DND-41 (cell line): Measurements from ENCODE around the gene ANGPTL8.

Source experiments
- ATAC-seq: fragments of 200-7000 bp; cut with Tn5 transposase; 3 replicates; pipeline ENCODE4 v1.9.1; 2021; ENCODE audit warnings: low read depth; ENCODE audit not compliant: insufficient read depth
- DNase-seq: peaks from one replicate; pipeline ENCODE4 v3.0.0-alpha.2; 2020
- H2AFZ ChIP-seq: 2 replicates; pipeline ENCODE4 v1.6.0; 2012; ENCODE audit warnings: low read depth, low read length
- H3K27ac ChIP-seq: 2 replicates; pipeline ENCODE4 v1.5.1; 2012; ENCODE audit warnings: low read length, inconsistent platforms
- H3K27me3 ChIP-seq: fragments of 200-600 bp; sonication (generic); 2 replicates; pipeline ENCODE4 v1.6.0; 2012; ENCODE audit warnings: low read length, mild to moderate bottlenecking, inconsistent platforms; ENCODE audit not compliant: insufficient read depth, poor library complexity
- H3K36me3 ChIP-seq: 2 replicates; pipeline ENCODE4 v1.5.1; 2012; ENCODE audit warnings: low read length, inconsistent platforms; ENCODE audit not compliant: insufficient read depth
- H3K4me1 ChIP-seq: 2 replicates; pipeline ENCODE4 v1.5.1; 2012; ENCODE audit warnings: mild to moderate bottlenecking, low read length; ENCODE audit not compliant: insufficient read depth
- H3K4me2 ChIP-seq: 2 replicates; pipeline ENCODE4 v1.6.0; 2012; ENCODE audit warnings: mild to moderate bottlenecking, moderate library complexity, low read length, inconsistent platforms; ENCODE audit not compliant: insufficient read depth
- H3K4me3 ChIP-seq, 2 experiments: fragments of 200-600 bp in 1 of 2; shearing (Covaris generic) in 1 of 2; 2 replicates each; pipeline ENCODE4 v1.5.1; 2012 to 2016; ENCODE audit warnings: inconsistent platforms in 2 of 2, low read length in 2 of 2, mild to moderate bottlenecking in 2 of 2, low read depth in 1 of 2, moderate library complexity in 1 of 2
- H3K79me2 ChIP-seq: 2 replicates; pipeline ENCODE4 v1.6.0; 2012; ENCODE audit warnings: low read length, inconsistent platforms; ENCODE audit not compliant: insufficient read depth
- H3K9ac ChIP-seq: 2 replicates; pipeline ENCODE4 v1.6.0; 2012; ENCODE audit warnings: low read depth, mild to moderate bottlenecking, inconsistent platforms, low read length, moderate library complexity
- H3K9me3 ChIP-seq: 2 replicates; pipeline ENCODE4 v1.5.1; 2012; ENCODE audit warnings: low read length, moderate library complexity, mild to moderate bottlenecking, inconsistent platforms; ENCODE audit not compliant: insufficient read depth, severe bottlenecking
- H4K20me1 ChIP-seq: 2 replicates; pipeline ENCODE4 v1.6.0; 2012; ENCODE audit warnings: low read length; ENCODE audit not compliant: insufficient read depth
- EZH2 ChIP-seq: IDR thresholded peaks from 3 replicates; pipeline ENCODE4 v1.6.1; 2012; ENCODE audit warnings: borderline replicate concordance, low read depth, mild to moderate bottlenecking, moderate library complexity, low read length, inconsistent platforms; ENCODE audit not compliant: severe bottlenecking
- TF ChIP-seq, protein P1 (sequence below): IDR thresholded peaks from 2 replicates; pipeline ENCODE4 v1.5.1; 2012; ENCODE audit warnings: borderline replicate concordance, low read length, moderate library complexity, mild to moderate bottlenecking; ENCODE audit not compliant: poor library complexity, severe bottlenecking; ENCODE audit errors: extremely low read depth

ANGPTL8 gene

DNA sequence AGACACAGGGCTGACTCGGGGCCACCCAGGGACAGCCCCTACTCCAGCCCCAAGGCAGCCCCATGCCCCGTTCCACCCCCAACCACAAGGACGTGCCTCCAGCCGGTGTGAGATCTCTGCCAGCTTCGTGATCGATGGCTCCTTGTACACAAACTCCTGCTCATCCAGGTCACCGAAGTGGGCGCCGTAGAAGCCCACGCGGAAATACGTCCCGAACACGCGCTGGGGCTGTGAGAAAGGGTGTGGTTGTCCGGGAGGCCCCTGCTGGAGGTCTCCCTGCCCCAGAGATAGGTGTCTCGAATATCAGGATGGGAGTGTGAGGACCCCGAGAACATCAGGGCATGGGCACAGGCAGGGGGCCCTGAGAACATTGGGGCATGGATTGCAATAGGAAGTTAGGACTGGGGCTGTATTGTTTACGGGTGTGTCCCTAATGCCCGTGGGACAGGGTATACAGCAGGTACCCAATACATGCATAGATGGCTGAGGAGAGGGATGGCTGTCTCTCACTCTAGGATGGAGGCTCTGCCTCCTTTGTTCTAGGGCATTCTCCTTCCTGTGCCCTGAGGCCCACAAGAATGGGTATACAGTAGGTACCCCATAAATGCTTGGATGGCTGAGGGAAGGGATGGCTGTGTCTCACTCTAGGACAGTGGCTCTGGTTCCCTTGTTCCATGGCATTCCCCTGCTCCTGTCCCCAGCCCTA, 36.8 kb upstream of the ANGPTL8 start:
- H3K9me3 ChIP-seq = no peaks in the 10 kb centered on the region
- ATAC-seq (no peak), DNase-seq (no peak)
- no peaks in the 10 kb centered on the region for H3K27me3 ChIP-seq
- no peak overlapping the region for H3K4me2 ChIP-seq
- TF ChIP-seq, protein P1, sequence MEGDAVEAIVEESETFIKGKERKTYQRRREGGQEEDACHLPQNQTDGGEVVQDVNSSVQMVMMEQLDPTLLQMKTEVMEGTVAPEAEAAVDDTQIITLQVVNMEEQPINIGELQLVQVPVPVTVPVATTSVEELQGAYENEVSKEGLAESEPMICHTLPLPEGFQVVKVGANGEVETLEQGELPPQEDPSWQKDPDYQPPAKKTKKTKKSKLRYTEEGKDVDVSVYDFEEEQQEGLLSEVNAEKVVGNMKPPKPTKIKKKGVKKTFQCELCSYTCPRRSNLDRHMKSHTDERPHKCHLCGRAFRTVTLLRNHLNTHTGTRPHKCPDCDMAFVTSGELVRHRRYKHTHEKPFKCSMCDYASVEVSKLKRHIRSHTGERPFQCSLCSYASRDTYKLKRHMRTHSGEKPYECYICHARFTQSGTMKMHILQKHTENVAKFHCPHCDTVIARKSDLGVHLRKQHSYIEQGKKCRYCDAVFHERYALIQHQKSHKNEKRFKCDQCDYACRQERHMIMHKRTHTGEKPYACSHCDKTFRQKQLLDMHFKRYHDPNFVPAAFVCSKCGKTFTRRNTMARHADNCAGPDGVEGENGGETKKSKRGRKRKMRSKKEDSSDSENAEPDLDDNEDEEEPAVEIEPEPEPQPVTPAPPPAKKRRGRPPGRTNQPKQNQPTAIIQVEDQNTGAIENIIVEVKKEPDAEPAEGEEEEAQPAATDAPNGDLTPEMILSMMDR = no peak
- H3K27ac ChIP-seq = no peak overlapping the region
- H3K4me3 ChIP-seq = no peak overlapping the region
- no peaks in the 10 kb centered on the region for H3K79me2 ChIP-seq
- no peak overlapping the region for H2AFZ ChIP-seq
- H4K20me1 ChIP-seq = no peaks in the 10 kb centered on the region
- H3K4me1 ChIP-seq = peaks cover 4% of the 10 kb centered on the region
- no peak overlapping the region for H3K9ac ChIP-seq
- H3K36me3 ChIP-seq = no peaks in the 10 kb centered on the region

DNA sequence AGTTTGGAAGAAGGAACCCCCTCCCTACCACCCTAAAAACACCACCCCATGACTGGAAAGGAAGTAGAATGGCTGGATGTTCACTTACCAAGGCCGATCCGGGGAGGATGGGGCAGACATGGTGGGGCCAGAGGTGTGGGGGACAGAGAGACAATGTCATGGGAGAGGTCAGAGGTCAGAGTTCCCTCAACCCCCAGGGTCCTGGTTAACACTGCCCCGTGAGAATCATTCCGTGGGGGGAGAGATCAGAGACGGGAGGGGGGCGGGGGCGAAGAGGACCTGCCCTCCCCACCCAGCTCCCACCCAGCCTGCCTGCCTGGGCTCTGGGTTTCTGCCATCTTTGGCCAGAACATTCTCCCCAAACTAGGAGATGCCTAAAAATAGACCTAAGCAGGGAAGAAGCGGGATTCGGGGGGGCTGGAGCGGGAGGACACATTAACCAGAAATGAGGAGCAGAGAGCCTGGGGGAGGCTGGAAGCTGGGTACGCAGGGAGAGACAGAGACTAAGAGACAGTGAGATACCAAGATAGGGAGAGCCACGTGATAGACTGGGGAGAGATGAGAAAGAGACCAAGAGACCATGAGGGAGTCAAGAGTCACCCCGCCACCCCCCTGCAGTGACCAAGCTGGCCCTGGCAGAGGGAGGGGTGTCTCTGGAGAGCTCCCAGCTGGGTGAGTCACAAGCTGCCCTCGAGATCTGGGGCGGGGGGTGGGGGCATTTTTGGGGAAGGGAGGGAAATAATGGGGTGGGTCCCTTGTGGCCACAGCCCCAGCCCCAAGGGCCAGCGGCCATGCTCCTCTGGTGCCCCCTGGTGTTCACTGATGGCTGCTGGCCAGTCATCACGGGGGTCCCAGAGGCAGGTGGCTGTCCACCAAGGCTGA, 36.0 kb upstream of the ANGPTL8 start:
- no peaks in the 10 kb centered on the region for H3K4me1 ChIP-seq
- DNase-seq (peak; percentile 42), ATAC-seq (peak; percentile 66)
- no peak overlapping the region for H3K9ac ChIP-seq
- no peak overlapping the region for H3K4me3 ChIP-seq
- no peaks in the 10 kb centered on the region for H3K36me3 ChIP-seq
- H3K27ac ChIP-seq = no peak overlapping the region
- TF ChIP-seq, protein P1 = peak; percentile 74
- TF ChIP-seq EZH2 = no peak
- H3K4me2 ChIP-seq = no peak overlapping the region
- H2AFZ ChIP-seq = no peak overlapping the region
- H4K20me1 ChIP-seq = no peaks in the 10 kb centered on the region; the same call in 1 of the 2 replicates
- H3K27me3 ChIP-seq = no peaks in the 10 kb centered on the region
- H3K79me2 ChIP-seq = no peaks in the 10 kb centered on the region
- H3K9me3 ChIP-seq = no peaks in the 10 kb centered on the region

DNA sequence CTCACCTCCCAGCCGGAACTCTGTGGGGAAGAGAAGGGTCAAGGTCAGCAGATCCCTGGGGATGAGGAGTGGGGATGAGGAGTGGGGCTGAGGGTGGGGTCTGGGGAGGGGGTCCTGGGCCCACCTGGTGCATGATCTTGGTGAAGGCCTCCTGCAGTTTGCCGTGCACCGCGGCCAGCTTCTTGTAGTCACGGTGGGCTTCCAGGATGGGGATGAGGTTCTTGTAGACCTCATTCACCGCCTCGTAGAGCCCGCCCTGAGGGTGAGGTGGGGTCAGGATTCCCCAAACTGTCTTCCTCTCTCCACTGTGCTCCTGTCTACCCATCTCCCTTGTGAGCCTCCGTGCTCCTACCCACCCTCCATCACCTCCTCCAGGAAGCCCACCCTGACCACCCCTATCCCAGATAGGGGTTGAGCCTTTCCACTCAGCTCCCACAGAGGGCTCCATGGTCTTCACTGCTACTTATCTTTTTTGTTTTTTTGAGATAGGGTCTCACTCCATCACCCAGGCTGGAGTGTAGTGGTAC, 35.3 kb upstream of the ANGPTL8 start:
- no peaks in the 10 kb centered on the region for H3K4me1 ChIP-seq
- H2AFZ ChIP-seq = no peak overlapping the region
- H3K27ac ChIP-seq = no peak overlapping the region
- no peak for DNase-seq
- H3K9ac ChIP-seq = no peak overlapping the region
- ATAC-seq = no peak
- H4K20me1 ChIP-seq = peaks cover 3% of the 10 kb centered on the region
- no peak overlapping the region for H3K4me2 ChIP-seq
- H3K79me2 ChIP-seq = no peaks in the 10 kb centered on the region
- H3K4me3 ChIP-seq = no peak overlapping the region
- no peaks in the 10 kb centered on the region for H3K36me3 ChIP-seq
- no peak for TF ChIP-seq EZH2
- TF ChIP-seq, protein P1 = no peak
- H3K27me3 ChIP-seq = no peaks in the 10 kb centered on the region
- H3K9me3 ChIP-seq = no peaks in the 10 kb centered on the region
